ENCODE measurements around the gene CPNE1. TPM values are rescaled to one million over a fixed set of nuclear protein-coding genes. Genes with fewer than 3 reads are reported as not detected.

CPNE1 gene
- total RNA-seq, 4 donors from 2014 or later, result 80.6 to 166 (median 131) TPM

DNA sequence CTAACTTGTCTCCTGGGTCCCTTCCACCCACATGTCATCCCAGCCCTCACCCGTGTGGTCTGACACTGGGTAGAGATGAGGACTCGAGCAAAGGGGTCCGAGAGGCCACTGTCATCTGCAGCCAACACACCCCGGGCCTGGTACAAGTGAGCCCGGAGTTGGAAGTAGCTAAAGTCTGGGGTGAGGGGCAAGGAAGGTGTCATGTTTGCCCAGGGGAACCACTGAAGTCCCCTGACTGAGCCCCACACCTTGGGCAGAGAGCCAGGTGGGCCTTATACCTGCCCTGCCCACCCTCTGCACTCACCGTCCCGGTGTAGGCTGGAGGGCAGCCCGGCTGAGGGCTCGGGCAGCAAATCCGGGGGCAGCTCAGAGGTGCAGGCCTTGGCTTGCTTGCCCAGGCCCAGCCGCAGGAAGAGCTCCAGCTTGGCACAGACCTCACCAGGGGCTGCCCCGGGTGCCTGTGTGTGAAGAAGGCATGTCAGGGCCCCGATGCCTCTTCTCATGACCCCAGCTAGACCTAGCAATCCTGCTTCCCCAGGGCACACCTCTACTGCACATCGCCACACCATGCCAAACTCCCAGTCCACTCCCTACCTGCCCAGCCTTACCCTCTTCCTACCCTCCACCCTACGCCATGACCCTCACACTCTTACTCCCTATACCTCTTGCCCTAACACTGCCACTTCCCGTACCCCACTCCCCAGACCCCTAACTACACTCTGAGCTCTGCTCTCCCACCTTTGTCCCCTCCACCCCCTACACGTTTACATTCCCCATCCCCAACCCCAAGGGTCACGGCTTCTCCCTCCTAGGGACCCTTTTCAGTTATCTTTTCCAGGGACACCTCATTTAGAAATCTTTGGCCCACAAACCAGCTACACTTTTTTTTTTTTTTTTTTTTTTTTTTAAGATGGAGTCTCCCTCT lies 80.8 kb downstream of the CPNE1 start:
- H3K36me3 ChIP-seq, result no peaks in the 10 kb centered on the region
- WGBS, 2 donors, result 91 to 92% methylated on average over 10 to 18 of the region's 18 CpGs
- H3K9me3 ChIP-seq, result no peaks in the 10 kb centered on the region
- H3K4me3 ChIP-seq (replicated peaks in 1 of 3), result no peak overlapping the region
- H3K27ac ChIP-seq, result no peak overlapping the region
- H3K4me1 ChIP-seq, result no peaks in the 10 kb centered on the region
- DNase-seq, result no peak
- no peaks in the 10 kb centered on the region for H3K27me3 ChIP-seq
- TF ChIP-seq, protein P1, sequence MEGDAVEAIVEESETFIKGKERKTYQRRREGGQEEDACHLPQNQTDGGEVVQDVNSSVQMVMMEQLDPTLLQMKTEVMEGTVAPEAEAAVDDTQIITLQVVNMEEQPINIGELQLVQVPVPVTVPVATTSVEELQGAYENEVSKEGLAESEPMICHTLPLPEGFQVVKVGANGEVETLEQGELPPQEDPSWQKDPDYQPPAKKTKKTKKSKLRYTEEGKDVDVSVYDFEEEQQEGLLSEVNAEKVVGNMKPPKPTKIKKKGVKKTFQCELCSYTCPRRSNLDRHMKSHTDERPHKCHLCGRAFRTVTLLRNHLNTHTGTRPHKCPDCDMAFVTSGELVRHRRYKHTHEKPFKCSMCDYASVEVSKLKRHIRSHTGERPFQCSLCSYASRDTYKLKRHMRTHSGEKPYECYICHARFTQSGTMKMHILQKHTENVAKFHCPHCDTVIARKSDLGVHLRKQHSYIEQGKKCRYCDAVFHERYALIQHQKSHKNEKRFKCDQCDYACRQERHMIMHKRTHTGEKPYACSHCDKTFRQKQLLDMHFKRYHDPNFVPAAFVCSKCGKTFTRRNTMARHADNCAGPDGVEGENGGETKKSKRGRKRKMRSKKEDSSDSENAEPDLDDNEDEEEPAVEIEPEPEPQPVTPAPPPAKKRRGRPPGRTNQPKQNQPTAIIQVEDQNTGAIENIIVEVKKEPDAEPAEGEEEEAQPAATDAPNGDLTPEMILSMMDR (IDR thresholded peaks at IDR 0.05), result no peak
- TF ChIP-seq POLR2A (IDR thresholded peaks at IDR 0.05), result no peak
- intact Hi-C loops (cut with DNase I), result no loop called here

DNA sequence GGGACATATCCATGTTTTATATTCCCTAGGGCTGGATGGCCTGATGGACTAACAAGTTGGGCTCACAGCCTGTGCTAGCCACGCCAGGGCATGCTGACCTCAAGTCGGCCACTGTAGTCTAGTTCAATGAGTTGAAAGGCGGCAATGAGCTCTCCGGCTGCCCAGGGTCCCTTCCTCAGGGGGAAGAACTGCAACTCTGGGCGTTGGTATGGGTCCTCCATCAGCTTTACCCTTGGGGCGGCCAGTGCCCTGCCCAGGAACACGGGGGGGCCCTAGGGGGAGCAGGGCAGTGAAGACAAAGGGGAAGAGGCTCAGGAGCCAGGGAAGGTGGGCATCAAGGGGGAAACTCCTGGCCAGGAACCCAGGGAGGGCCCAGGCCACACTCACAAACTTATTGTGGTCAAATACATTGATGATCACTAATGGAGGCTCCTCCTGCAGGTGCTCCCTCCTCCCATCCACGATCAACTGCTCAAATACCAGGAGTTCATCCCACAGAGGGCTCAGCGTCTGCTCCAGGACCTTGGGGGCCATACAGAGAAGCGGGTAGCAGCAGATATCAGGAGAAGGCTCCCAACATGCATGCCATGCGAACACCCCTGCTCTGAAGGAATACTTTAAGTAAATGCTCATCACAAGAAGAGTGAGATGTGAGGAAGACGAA lies 81.8 kb downstream of the CPNE1 start:
- WGBS, 2 donors, result 81 to 89% methylated on average over 10 to 12 of the region's 12 CpGs
- Histone ChIP-seq H3K9me3 (no peaks in the 10 kb centered on the region), H3K36me3 (no peaks in the 10 kb centered on the region), H3K4me3 (replicated peaks in 1 of 3) (no peak overlapping the region), H3K27ac (no peak overlapping the region), H3K27me3 (no peaks in the 10 kb centered on the region), H3K4me1 (no peaks in the 10 kb centered on the region)
- TF ChIP-seq, protein P1 (IDR thresholded peaks at IDR 0.05), result no peak
- no peak for TF ChIP-seq POLR2A (IDR thresholded peaks at IDR 0.05)
- DNase-seq, result no peak
- intact Hi-C loops (cut with DNase I), result no loop called here

DNA sequence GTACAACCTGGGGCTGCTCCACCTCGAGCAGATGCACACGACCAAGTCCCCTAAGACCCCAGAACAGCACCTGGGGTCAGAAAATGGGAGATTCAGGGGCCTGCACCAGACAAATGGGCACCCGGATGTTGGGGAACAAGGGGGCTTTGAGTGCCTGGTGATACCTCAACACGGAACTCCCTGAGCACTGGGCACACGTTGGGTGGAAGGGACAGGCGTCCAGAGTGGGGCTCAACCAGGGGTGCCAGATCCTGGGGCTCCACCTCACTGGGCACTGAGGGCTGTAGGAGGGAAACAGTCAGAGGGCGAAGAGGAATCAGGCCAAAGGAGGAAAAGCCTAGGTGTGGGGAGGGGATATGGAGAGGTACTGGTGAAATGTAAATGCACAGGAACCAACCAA lies 82.6 kb downstream of the CPNE1 start:
- Histone ChIP-seq H3K27me3 (no peaks in the 10 kb centered on the region), H3K4me3 (replicated peaks in 1 of 3) (no peak overlapping the region), H3K9me3 (no peaks in the 10 kb centered on the region), H3K4me1 (no peaks in the 10 kb centered on the region), H3K36me3 (no peaks in the 10 kb centered on the region), H3K27ac (no peak overlapping the region)
- WGBS, 2 donors, result 85 to 92% methylated on average over 7 of the region's 7 CpGs
- DNase-seq, result no peak
- TF ChIP-seq POLR2A (IDR thresholded peaks at IDR 0.05), result no peak
- TF ChIP-seq, protein P1 (IDR thresholded peaks at IDR 0.05), result no peak
- intact Hi-C loops (cut with DNase I), result no loop called here

DNA sequence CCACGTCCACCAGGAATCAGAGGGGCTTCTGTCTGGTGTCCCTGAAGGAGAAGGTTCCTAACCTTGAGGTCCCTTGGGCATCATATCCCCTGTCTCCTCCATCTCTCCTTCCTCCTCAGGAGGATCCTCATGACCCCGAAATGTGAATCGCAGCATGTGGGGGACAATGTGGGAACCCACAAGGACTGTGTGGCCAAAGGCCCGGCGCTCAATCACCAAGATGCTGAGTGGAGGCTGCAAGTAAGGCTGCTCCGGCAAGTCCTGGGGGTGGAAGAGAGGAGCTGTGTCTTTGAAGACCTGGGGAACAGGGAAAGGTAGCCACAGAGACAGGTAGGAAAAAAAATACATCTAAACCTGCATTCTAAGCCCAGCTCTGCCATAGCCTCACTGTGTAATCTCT lies 85.5 kb downstream of the CPNE1 start:
- no peak overlapping the region for H3K27ac ChIP-seq
- intact Hi-C loops (cut with DNase I), result no loop called here
- WGBS, 2 donors, result 92 to 95% methylated on average over 6 of the region's 6 CpGs
- H3K4me3 ChIP-seq (replicated peaks in 1 of 3), result no peak overlapping the region
- DNase-seq, result no peak
- H3K9me3 ChIP-seq, result no peaks in the 10 kb centered on the region
- H3K4me1 ChIP-seq, result no peaks in the 10 kb centered on the region
- no peaks in the 10 kb centered on the region for H3K27me3 ChIP-seq
- no peaks in the 10 kb centered on the region for H3K36me3 ChIP-seq
- TF ChIP-seq, protein P1 (IDR thresholded peaks at IDR 0.05), result no peak
- TF ChIP-seq POLR2A (IDR thresholded peaks at IDR 0.05), result no peak

DNA sequence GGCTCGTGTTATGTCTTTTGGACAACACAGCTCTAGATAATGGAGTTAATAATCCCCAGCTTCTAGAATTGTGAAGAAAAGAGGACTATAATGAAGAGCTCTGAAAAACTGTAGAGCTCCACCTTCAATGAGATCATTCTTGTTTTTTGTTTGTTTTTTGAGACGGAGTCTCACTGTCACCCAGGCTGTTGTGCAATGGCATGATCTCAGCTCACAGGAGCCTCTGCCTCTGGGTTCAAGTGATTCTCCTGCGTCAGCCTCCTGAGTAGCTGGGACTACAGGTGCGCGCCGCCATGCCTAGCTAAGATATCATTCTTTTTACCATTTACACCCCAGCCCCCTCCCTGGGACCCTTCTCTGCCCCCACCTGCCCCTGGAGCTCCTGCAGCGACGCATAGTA lies 86.2 kb downstream of the CPNE1 start:
- no peak for DNase-seq
- intact Hi-C loops (cut with DNase I), result no loop called here
- H3K27ac ChIP-seq, result no peak overlapping the region
- TF ChIP-seq, protein P1 (IDR thresholded peaks at IDR 0.05), result no peak
- no peak for TF ChIP-seq POLR2A (IDR thresholded peaks at IDR 0.05)
- no peaks in the 10 kb centered on the region for H3K9me3 ChIP-seq
- H3K4me3 ChIP-seq (replicated peaks in 1 of 3), result no peak overlapping the region
- WGBS, 2 donors, result 90 to 91% methylated on average over 8 of the region's 8 CpGs
- H3K36me3 ChIP-seq, result no peaks in the 10 kb centered on the region
- H3K4me1 ChIP-seq, result no peaks in the 10 kb centered on the region
- no peaks in the 10 kb centered on the region for H3K27me3 ChIP-seq
